Activated CD4-positive, alpha-beta T cell treated with anti-CD3 and anti-CD28 coated beads, Interleukin-2, amount 10 ng/mL, durations not matched to agents 24 days and 14 days (primary cell): ENCODE data around the gene RHOH. TPM values are rescaled to one million over a fixed set of nuclear protein-coding genes. Genes with fewer than 3 reads are reported as not detected.

Source experiments
- DNase-seq: peaks from one replicate; pipeline ENCODE4 v3.0.0; 2022
- H3K27ac Mint-ChIP-seq: one replicate; pipeline ENCODE4 v1.8.0; 2022; ENCODE audit warnings: mild to moderate bottlenecking, mixed read lengths
- H3K27me3 Mint-ChIP-seq: one replicate; pipeline ENCODE4 v1.8.0; 2022; ENCODE audit warnings: mixed read lengths
- H3K36me3 Mint-ChIP-seq: one replicate; pipeline ENCODE4 v1.8.0; 2022; ENCODE audit warnings: low read depth, mild to moderate bottlenecking, mixed read lengths
- H3K4me1 Mint-ChIP-seq: one replicate; pipeline ENCODE4 v1.8.0; 2021; ENCODE audit warnings: mixed read lengths
- H3K4me3 Mint-ChIP-seq: one replicate; pipeline ENCODE4 v1.8.0; 2022; ENCODE audit warnings: mild to moderate bottlenecking, moderate library complexity, mixed read lengths
- H3K9me3 Mint-ChIP-seq: one replicate; pipeline ENCODE4 v1.8.0; 2021; ENCODE audit warnings: mixed read lengths
- intact Hi-C: fragments of 100-400 bp; cut with micrococcal nuclease; formaldehyde crosslinking; loops from one replicate; pipeline ENCODE4 v1.15.1; 2023
- total RNA-seq: library from RNA; stranded (reverse); gene quantifications from 2 replicates; pipeline ENCODE4 v1.2.3, GENCODE V29; 2022

The RHOH gene
- total RNA-seq, 1 donor from 2014 or later = 107 TPM

GRCh38 chr4:40178672-40179071, 18.2 kb upstream of the RHOH start:
- Mint-ChIP-seq H3K27me3 (no peaks in the 10 kb centered on the region), H3K36me3 (no peaks in the 10 kb centered on the region), H3K9me3 (no peaks in the 10 kb centered on the region), H3K4me3 (no peak overlapping the region), H3K4me1 (peaks cover 11% of the 10 kb centered on the region), H3K27ac (no peak overlapping the region)
- peak; percentile 50 for DNase-seq
- intact Hi-C loops = no loop called here

- H3K27me3 Mint-ChIP-seq = no peaks in the 10 kb centered on the region
- no peaks in the 10 kb centered on the region for H3K36me3 Mint-ChIP-seq
- H3K4me3 Mint-ChIP-seq = no peak overlapping the region
- no peak for DNase-seq
- intact Hi-C loops = no loop called here
- no peaks in the 10 kb centered on the region for H3K9me3 Mint-ChIP-seq
- H3K4me1 Mint-ChIP-seq = peaks cover 14% of the 10 kb centered on the region
- H3K27ac Mint-ChIP-seq = no peak overlapping the region
Observed at GRCh38 chr4:40179360-40179759, 17.5 kb upstream of the RHOH start.

GRCh38 chr4:40180356-40180755, 16.5 kb upstream of the RHOH start:
- Mint-ChIP-seq H3K27me3 (no peaks in the 10 kb centered on the region), H3K9me3 (no peaks in the 10 kb centered on the region), H3K27ac (no peak overlapping the region), H3K4me3 (no peak overlapping the region), H3K36me3 (no peaks in the 10 kb centered on the region), H3K4me1 (peaks cover 19% of the 10 kb centered on the region)
- no peak for DNase-seq
- intact Hi-C loops = no loop called here

- no peak overlapping the region for H3K4me3 Mint-ChIP-seq
- H3K4me1 Mint-ChIP-seq = peaks cover 26% of the 10 kb centered on the region
- H3K9me3 Mint-ChIP-seq = no peaks in the 10 kb centered on the region
- no peak overlapping the region for H3K27ac Mint-ChIP-seq
- peaks cover 3% of the 10 kb centered on the region for H3K36me3 Mint-ChIP-seq
- intact Hi-C loops = no loop called here
- no peak for DNase-seq
- H3K27me3 Mint-ChIP-seq = no peaks in the 10 kb centered on the region
Observed at GRCh38 chr4:40182001-40182400, 14.8 kb upstream of the RHOH start.

- no peak for DNase-seq
- Mint-ChIP-seq H3K27me3 (no peaks in the 10 kb centered on the region), H3K4me1 (peaks cover 31% of the 10 kb centered on the region), H3K27ac (no peak overlapping the region), H3K36me3 (peaks cover 7% of the 10 kb centered on the region), H3K9me3 (no peaks in the 10 kb centered on the region), H3K4me3 (no peak overlapping the region)
- intact Hi-C loops = no loop called here
Observed at GRCh38 chr4:40182954-40183353, 13.9 kb upstream of the RHOH start.

- Mint-ChIP-seq H3K36me3 (peaks cover 7% of the 10 kb centered on the region), H3K4me1 (peaks cover 32% of the 10 kb centered on the region), H3K27me3 (no peaks in the 10 kb centered on the region), H3K9me3 (no peaks in the 10 kb centered on the region), H3K4me3 (peak overlapping the region; percentile 21), H3K27ac (peak overlapping the region; percentile 77)
- intact Hi-C loops = loop anchor here (1.0 kb wide), 1 partner anchor 11 kb away; no protein-coding TSS in a partner anchor
- no peak for DNase-seq
Observed at GRCh38 chr4:40183615-40184411, 13.0 kb upstream of the RHOH start.

- H3K27ac Mint-ChIP-seq = no peak overlapping the region
- intact Hi-C loops = no loop called here
- no peak overlapping the region for H3K4me3 Mint-ChIP-seq
- H3K36me3 Mint-ChIP-seq = peaks cover 7% of the 10 kb centered on the region
- peak; percentile 51 for DNase-seq
- H3K9me3 Mint-ChIP-seq = no peaks in the 10 kb centered on the region
- H3K27me3 Mint-ChIP-seq = no peaks in the 10 kb centered on the region
- peaks cover 50% of the 10 kb centered on the region for H3K4me1 Mint-ChIP-seq
Observed at GRCh38 chr4:40185830-40186664, 10.8 kb upstream of the RHOH start.

GRCh38 chr4:40186665-40187014, 10.2 kb upstream of the RHOH start:
- Mint-ChIP-seq H3K27ac (no peak overlapping the region), H3K9me3 (no peaks in the 10 kb centered on the region), H3K27me3 (no peaks in the 10 kb centered on the region), H3K4me3 (no peak overlapping the region), H3K36me3 (peaks cover 7% of the 10 kb centered on the region), H3K4me1 (peaks cover 54% of the 10 kb centered on the region)
- intact Hi-C loops = loop anchor here (1.0 kb wide), 1 partner anchor 41 kb away; no protein-coding TSS in a partner anchor
- peak; percentile 34 for DNase-seq

GRCh38 chr4:40187386-40187906, 9.4 kb upstream of the RHOH start:
- peaks cover 57% of the 10 kb centered on the region for H3K4me1 Mint-ChIP-seq
- peak overlapping the region; percentile 77 for H3K27ac Mint-ChIP-seq
- intact Hi-C loops = loop anchor here (1.0 kb wide), 1 partner anchor 40 kb away; no protein-coding TSS in a partner anchor
- peak; percentile 51 for DNase-seq
- peaks cover 7% of the 10 kb centered on the region for H3K36me3 Mint-ChIP-seq
- H3K27me3 Mint-ChIP-seq = no peaks in the 10 kb centered on the region
- no peak overlapping the region for H3K4me3 Mint-ChIP-seq
- H3K9me3 Mint-ChIP-seq = no peaks in the 10 kb centered on the region

GRCh38 chr4:40190019-40190418, 6.8 kb upstream of the RHOH start:
- Mint-ChIP-seq H3K27ac (peak overlapping the region; percentile 94), H3K4me3 (peak overlapping the region; percentile 83), H3K36me3 (peaks cover 10% of the 10 kb centered on the region), H3K27me3 (no peaks in the 10 kb centered on the region), H3K4me1 (peaks cover 69% of the 10 kb centered on the region), H3K9me3 (no peaks in the 10 kb centered on the region)
- intact Hi-C loops = loop anchor here (10.0 kb wide), 1 partner anchor 835 kb away; no protein-coding TSS in a partner anchor
- DNase-seq = peak; percentile 54

- intact Hi-C loops = loop anchor here (10.0 kb wide), 1 partner anchor 836 kb away; no protein-coding TSS in a partner anchor
- peak overlapping the region; percentile 94 for H3K27ac Mint-ChIP-seq
- H3K27me3 Mint-ChIP-seq = no peaks in the 10 kb centered on the region
- peaks cover 73% of the 10 kb centered on the region for H3K4me1 Mint-ChIP-seq
- H3K36me3 Mint-ChIP-seq = peaks cover 10% of the 10 kb centered on the region
- peak overlapping the region; percentile 83 for H3K4me3 Mint-ChIP-seq
- no peaks in the 10 kb centered on the region for H3K9me3 Mint-ChIP-seq
- DNase-seq = no peak
Observed at GRCh38 chr4:40190465-40190864, 6.4 kb upstream of the RHOH start.

- H3K36me3 Mint-ChIP-seq = peaks cover 10% of the 10 kb centered on the region
- no peaks in the 10 kb centered on the region for H3K9me3 Mint-ChIP-seq
- H3K4me1 Mint-ChIP-seq = peaks cover 75% of the 10 kb centered on the region
- peak; percentile 78 for DNase-seq
- peak overlapping the region; percentile 94 for H3K27ac Mint-ChIP-seq
- no peaks in the 10 kb centered on the region for H3K27me3 Mint-ChIP-seq
- H3K4me3 Mint-ChIP-seq = peak overlapping the region; percentile 83
- intact Hi-C loops = loop anchor here (10.0 kb wide), 1 partner anchor 836 kb away; no protein-coding TSS in a partner anchor
Observed at GRCh38 chr4:40190880-40191815, 5.7 kb upstream of the RHOH start.
